ENCODE data around the gene GLT1D1.

Gene GLT1D1

DNA sequence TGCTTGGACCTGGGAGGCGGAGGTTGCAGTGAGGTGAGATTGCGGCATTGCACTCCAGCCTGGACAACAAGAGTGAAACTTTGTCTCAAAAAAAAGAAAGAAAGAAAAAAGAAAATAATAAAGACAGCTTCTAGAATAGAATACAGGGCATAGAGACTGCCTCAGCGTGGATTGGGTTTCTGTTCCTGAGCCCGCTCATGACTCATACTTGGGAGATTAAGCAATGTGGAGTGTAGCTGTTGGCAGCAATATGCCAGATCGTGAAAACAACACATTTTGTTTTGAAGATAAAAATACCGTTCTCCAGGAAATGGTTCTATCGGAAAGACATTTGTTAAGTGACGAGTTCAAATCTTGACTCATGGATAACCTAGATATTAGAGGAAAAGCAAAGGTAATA, 67.2 kb downstream of the GLT1D1 start:
- no peak for DNase-seq
- Histone ChIP-seq H3K36me3 (no peaks in the 10 kb centered on the region), H3K4me3 (ENCODE audit: low read depth, low read length) (no peak overlapping the region), H3K9me3 (ENCODE audit: severe bottlenecking) (no peaks in the 10 kb centered on the region), H3K27ac (0 out of 2 replicates have a peak overlapping the region, but pooled peaks have one; percentile 63), H3K27me3 (ENCODE audit: insufficient read depth, low read depth, severe bottlenecking) (no peaks in the 10 kb centered on the region)
- TF ChIP-seq, protein P1, sequence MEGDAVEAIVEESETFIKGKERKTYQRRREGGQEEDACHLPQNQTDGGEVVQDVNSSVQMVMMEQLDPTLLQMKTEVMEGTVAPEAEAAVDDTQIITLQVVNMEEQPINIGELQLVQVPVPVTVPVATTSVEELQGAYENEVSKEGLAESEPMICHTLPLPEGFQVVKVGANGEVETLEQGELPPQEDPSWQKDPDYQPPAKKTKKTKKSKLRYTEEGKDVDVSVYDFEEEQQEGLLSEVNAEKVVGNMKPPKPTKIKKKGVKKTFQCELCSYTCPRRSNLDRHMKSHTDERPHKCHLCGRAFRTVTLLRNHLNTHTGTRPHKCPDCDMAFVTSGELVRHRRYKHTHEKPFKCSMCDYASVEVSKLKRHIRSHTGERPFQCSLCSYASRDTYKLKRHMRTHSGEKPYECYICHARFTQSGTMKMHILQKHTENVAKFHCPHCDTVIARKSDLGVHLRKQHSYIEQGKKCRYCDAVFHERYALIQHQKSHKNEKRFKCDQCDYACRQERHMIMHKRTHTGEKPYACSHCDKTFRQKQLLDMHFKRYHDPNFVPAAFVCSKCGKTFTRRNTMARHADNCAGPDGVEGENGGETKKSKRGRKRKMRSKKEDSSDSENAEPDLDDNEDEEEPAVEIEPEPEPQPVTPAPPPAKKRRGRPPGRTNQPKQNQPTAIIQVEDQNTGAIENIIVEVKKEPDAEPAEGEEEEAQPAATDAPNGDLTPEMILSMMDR (IDR thresholded peaks at IDR 0.05; ENCODE audit: low read depth, low read length) = no peak

DNA sequence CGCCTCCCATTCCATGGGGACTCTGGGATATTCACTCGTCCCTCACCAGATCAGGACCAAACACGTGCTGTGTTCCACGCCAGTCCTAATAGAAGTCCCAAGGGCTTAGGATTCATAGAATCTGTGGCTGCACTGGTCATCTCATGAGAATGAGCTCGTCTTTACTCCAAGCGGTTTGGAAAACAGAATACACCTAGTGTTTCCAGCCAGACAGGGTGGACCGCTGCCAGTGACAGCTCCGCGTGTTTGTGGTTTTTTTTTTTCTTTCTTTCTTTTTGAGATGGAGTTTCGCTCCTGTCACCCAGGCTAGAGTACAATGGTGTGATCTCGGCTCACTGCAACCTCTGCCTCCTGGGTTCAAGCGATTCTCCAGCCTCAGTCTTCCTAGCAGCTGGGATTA, 75.1 kb downstream of the GLT1D1 start:
- no peak for DNase-seq
- Histone ChIP-seq H3K36me3 (no peaks in the 10 kb centered on the region), H3K27ac (no peak overlapping the region), H3K4me3 (ENCODE audit: low read depth, low read length) (no peak overlapping the region), H3K27me3 (ENCODE audit: insufficient read depth, low read depth, severe bottlenecking) (no peaks in the 10 kb centered on the region), H3K9me3 (ENCODE audit: severe bottlenecking) (no peaks in the 10 kb centered on the region)
- TF ChIP-seq, protein P1 (IDR thresholded peaks at IDR 0.05; ENCODE audit: low read depth, low read length) = no peak

DNA sequence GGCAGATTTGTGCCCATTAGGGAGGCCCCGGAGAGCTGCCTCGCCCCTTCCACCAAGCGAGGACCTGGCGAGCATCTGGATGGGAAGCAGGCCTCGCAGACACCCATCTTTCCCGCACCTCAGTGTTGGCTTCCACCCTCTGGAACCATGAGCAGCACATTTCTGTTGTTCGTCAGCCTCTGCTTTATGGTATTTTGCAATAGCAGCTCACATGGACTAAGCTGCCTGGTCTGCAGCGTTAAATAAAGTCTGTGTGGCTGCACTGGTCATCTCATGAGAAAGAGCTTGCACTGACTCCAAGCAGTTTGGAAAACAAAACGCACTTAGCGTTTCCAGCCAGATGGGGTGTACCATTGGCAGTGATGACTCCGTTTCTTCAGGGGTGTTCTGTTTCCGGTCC, 75.8 kb downstream of the GLT1D1 start:
- no peaks in the 10 kb centered on the region for H3K27me3 ChIP-seq (ENCODE audit: insufficient read depth, low read depth, severe bottlenecking)
- H3K27ac ChIP-seq = no peak overlapping the region
- TF ChIP-seq, protein P1 (IDR thresholded peaks at IDR 0.05; ENCODE audit: low read depth, low read length) = no peak
- H3K9me3 ChIP-seq (ENCODE audit: severe bottlenecking) = no peaks in the 10 kb centered on the region
- no peaks in the 10 kb centered on the region for H3K36me3 ChIP-seq
- no peak overlapping the region for H3K4me3 ChIP-seq (ENCODE audit: low read depth, low read length)
- no peak for DNase-seq

DNA sequence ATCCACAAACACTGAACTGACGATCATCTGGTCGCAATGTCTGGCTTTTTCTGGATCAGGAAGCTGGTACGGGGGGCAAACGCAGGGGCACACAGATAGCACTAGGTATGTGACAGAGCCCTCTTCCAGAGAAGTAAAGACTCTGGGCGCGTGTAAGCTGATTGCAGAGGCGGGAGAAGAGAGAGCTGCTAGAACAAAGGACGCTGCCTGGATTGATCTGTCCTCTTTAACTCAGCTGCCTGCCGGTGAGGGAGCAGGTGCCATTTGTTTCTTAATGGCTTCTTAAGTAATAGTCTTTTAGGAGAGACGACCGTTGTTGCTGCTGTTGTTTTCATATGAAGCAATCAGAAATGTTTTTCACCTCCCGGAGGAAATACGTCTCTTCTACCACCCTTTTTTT, 77.3 kb downstream of the GLT1D1 start:
- H3K27me3 ChIP-seq (ENCODE audit: insufficient read depth, low read depth, severe bottlenecking) = no peaks in the 10 kb centered on the region
- H3K36me3 ChIP-seq = no peaks in the 10 kb centered on the region
- H3K4me3 ChIP-seq (ENCODE audit: low read depth, low read length) = no peak overlapping the region
- no peaks in the 10 kb centered on the region for H3K9me3 ChIP-seq (ENCODE audit: severe bottlenecking)
- TF ChIP-seq, protein P1 (IDR thresholded peaks at IDR 0.05; ENCODE audit: low read depth, low read length) = no peak
- peak overlapping the region; percentile 55 for H3K27ac ChIP-seq
- peak; percentile 67 for DNase-seq

DNA sequence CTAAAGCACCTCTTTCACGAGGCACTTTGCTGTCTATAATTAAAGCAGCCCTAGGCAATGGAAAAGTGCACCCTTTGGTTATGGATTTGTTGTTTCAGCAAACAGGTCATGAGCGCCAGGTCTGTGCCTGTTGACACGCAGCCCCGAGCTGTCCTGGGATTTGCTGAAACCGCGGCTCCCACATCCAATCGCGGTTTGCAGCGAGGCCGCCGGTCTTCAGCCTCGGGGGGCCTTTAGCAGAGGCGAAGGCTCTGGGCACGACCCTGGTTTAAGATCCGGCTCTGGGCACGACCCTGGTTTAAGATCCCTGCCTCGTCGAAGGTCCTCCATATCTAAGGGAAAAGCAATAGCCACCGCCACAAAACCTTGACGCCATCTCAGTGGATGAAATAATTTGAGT, 79.2 kb downstream of the GLT1D1 start:
- no peak overlapping the region for H3K4me3 ChIP-seq (ENCODE audit: low read depth, low read length)
- H3K36me3 ChIP-seq = no peaks in the 10 kb centered on the region
- DNase-seq = no peak
- H3K27me3 ChIP-seq (ENCODE audit: insufficient read depth, low read depth, severe bottlenecking) = no peaks in the 10 kb centered on the region
- H3K9me3 ChIP-seq (ENCODE audit: severe bottlenecking) = no peaks in the 10 kb centered on the region
- TF ChIP-seq, protein P1 (IDR thresholded peaks at IDR 0.05; ENCODE audit: low read depth, low read length) = no peak
- H3K27ac ChIP-seq = no peak overlapping the region

DNA sequence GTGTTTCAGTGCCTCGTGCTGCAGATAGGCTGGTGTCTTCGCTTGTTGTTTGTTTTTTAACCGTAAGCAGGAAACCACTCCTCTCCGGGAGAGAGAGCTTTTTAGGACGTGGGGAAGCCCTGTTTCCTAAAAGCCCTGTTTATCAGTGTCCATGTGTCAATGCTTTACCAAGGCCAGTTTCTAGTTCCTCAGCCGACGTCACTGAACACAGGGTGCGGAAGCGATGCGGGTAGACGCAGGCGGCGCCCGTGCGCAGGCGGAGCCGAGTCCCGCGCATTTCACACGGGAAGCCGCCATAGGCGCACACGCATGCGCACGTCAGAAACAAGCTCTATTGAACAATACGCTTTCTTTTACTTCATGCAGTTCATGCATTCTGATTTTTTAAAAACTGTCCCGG, 79.8 kb downstream of the GLT1D1 start:
- H3K9me3 ChIP-seq (ENCODE audit: severe bottlenecking) = no peaks in the 10 kb centered on the region
- no peak overlapping the region for H3K27ac ChIP-seq
- DNase-seq = no peak
- no peaks in the 10 kb centered on the region for H3K36me3 ChIP-seq
- H3K27me3 ChIP-seq (ENCODE audit: insufficient read depth, low read depth, severe bottlenecking) = no peaks in the 10 kb centered on the region
- TF ChIP-seq, protein P1 (IDR thresholded peaks at IDR 0.05; ENCODE audit: low read depth, low read length) = no peak
- H3K4me3 ChIP-seq (ENCODE audit: low read depth, low read length) = no peak overlapping the region

All from WERI-Rb-1 (cell line).